Anterior cingulate cortex (tissue), 58 donors: Measurements from ENCODE around the gene DDX25.
"Not testable (repeated sequence)": the region's sequence is repeated elsewhere in the genome, so short reads cannot be mapped to it uniquely, and the experiment has no call there.

Source experiments
- DNase-seq, 58 donors: peaks; one replicate each; lab custom pipeline; 2025; lab: John Stamatoyannopoulos, UW

Gene DDX25

DNA sequence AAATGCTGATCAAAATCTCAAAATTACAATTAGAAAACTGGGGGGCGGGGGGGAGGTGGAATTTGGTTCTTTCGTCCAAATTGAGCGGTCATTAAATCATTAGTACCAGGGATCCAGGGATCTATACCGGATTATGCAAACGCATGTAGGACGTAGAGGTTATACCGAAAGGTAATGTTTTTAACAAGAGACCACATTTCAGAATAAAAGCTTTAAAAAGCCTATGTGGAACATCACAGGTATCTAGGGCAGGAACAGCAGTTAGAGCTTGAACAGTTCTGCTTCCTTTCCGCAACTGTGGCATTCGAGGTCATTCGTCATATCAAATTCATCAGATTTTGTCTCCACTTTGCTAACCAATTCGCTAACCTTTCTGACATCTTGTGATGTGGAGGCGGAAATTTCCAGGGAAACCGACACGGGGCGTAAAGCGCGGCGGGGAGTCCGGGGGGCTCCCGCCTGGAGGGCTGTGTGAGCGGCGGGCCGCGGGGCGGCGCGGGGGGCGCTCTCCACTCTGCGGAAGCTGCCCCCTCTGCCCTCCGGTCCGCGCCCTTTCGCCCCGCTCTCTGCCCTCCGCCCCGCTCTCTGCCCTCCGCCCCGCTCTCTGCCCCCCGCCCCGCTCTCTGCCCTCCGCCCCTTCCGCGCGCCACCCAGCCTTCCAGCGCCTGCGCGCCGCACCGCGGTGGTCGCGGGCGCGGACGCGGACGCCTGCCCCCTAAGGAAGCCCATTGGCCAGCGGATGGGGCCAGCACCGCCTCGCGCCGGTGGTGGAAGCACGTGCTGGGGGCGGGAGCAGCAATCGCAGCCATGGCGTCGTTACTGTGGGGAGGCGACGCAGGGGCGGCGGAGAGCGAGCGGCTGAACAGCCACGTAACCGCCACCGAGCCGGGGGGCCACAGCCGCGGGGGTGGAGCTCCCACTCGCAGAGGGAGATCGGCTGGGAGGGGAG is at the start of gene DDX25:
Gene DDX25 (plus strand): TSS at position 798 of the 949 bp plus-strand sequence. CDS start 10 bp downstream, at position 808.
- DNase-seq, result peak in 56 of 58 donors; percentile 16 to 85 (median 60)

- not testable (repeated sequence) for DNase-seq
These were observed 46.6 kb upstream of the DDX25 start for GRCh38 chr11:125857670-125858069.

GRCh38 chr11:125862786-125863185 is 41.5 kb upstream of the DDX25 start:
- not testable (repeated sequence) for DNase-seq

DNA sequence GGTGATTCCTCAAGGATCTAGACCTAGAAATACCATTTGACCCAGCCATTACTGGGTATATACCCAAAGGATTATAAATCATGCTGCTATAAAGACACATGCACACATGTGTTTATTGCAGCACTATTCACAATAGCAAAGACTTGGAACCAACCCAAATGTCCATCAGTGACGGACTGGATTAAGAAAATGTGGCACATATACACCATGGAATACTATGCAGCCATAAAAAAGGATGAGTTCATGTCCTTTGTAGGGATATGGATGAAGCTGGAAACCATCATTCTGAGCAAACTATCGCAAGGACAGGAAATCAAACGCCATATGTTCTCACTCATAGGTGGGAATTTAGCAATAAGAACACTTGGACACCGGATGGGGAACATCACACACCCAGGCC is 39.0 kb upstream of the DDX25 start:
- not testable (repeated sequence) for DNase-seq

DNA sequence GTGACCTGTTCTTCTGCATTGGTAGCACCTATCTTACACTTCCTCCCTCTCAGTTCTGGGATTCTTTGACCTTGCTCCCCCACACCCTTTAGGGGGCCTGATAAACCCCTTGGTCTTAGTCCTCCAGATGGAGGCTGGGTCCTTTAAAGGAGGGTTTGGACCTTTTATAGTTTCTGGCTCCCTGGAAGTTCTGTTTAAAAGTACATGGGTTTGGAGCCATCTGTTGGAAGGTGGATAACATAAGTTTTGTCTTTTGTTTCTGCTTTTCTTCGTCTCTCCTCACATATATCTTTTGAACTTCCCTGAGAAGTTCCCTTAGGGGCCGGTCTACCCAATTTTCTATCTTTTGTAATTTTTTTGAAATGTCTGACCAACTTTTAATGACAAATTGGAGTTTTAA is 34.8 kb upstream of the DDX25 start:
- DNase-seq, result no peak

GRCh38 chr11:125871391-125872137 is 32.7 kb upstream of the DDX25 start:
- DNase-seq, result peak in 5 of 58 donors; percentile 3 to 13 (median 6)

DNA sequence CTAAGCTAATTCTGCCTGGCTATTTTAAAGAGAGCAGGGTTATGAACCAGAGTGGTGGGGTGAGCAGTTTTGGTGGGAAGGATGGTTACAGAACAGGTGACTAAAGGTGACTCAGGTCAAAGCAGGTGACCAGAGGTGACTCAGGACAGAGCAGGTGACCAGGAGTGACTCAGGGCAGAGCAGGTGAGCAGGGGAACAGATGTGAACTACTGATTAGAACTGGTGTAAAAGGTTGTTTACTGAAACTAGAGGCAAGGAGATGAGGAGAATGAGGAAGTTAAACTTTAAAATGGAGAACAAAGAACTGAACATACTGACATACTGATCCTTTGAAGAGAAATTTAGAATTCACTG is 32.2 kb upstream of the DDX25 start:
- no peak for DNase-seq

- no peak for DNase-seq
These were observed 30.3 kb upstream of the DDX25 start for GRCh38 chr11:125873881-125874555.

DNA sequence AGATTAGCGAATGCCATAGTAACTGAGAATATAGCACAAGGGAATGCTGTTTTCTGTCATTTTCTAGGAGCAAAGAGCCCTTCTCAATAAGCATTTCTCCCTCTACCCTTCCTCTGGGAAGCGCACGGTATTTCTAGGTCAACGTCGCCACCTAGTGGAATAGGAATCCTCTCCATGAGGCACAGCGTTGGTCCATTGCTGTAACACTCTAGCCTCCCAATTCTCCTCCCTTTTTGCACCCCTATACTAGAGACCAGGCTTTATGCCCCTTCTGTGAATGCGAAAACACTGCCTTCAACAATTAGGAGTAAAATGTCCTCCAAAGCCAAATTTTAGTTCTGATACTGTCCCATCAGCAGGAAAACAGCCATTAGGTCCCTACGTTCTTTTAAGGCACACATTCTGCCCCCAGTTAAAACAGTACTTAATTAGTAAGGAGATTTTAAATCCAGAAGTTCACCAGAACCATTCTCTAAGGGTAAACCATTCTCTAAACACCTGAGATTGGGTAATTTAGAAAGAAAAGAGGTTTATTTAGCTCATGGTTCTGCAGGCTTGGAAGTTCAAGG is 29.7 kb upstream of the DDX25 start:
- DNase-seq, result peak in 48 of 58 donors; percentile 1 to 79 (median 33)

DNA sequence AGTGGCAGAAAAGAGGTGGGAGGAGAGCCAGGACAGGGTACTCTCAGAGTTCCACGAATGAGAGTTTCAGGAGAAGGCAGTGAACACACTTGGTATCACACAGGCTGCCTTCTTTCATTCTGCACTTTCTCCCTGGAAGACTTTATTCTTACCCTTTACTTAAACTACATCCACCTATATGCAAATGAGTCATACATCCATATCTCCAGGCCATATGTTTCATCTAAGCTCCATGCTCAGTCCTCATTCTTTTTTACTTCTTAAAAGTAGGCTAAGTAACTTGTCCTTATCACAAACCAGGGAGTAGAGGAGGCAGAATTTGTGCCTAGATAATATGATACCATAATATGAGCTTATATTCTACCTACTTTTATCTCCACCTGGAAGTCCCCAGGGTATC is 23.0 kb upstream of the DDX25 start:
- DNase-seq, result no peak

DNA sequence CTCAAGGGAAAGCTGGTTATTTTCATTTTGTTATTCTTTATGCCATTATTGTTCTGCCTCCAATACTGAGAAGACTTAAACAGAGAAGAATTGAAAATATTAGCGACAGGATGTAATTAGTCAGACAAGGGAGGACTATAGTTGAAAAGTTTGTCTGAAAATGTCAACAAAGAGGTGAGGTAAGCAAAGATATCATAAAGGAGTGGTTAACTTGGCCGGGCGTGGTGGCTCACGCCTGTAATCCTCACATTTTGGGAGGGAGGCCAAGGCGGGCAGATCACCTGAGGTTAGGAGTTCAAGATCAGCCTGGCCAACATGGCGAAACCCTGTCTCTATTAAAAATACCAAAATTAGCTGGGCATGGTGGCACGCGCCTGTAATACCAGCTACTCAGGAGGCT is 20.9 kb upstream of the DDX25 start:
- no peak for DNase-seq

DNA sequence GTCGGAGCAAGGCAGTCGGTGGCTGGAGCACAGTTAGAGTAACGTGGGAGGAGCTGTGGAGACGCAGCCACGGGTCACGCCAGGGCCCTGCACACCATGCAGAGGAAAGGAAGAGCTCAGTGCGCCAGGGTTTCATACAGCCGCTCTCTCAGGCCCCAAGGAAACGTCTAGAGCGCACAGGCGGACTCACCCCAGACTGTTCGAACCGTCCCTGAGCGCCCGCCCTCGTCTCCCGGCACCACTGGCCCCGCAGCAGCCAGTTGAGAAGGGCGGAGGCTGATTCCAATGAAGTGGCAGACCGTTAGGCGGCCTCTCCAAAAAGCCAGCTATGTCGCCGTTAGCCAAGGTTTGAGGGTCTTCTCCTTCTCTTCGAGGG is 17.3 kb upstream of the DDX25 start:
- DNase-seq, result peak in 20 of 58 donors; percentile 15 to 73 (median 58)

DNA sequence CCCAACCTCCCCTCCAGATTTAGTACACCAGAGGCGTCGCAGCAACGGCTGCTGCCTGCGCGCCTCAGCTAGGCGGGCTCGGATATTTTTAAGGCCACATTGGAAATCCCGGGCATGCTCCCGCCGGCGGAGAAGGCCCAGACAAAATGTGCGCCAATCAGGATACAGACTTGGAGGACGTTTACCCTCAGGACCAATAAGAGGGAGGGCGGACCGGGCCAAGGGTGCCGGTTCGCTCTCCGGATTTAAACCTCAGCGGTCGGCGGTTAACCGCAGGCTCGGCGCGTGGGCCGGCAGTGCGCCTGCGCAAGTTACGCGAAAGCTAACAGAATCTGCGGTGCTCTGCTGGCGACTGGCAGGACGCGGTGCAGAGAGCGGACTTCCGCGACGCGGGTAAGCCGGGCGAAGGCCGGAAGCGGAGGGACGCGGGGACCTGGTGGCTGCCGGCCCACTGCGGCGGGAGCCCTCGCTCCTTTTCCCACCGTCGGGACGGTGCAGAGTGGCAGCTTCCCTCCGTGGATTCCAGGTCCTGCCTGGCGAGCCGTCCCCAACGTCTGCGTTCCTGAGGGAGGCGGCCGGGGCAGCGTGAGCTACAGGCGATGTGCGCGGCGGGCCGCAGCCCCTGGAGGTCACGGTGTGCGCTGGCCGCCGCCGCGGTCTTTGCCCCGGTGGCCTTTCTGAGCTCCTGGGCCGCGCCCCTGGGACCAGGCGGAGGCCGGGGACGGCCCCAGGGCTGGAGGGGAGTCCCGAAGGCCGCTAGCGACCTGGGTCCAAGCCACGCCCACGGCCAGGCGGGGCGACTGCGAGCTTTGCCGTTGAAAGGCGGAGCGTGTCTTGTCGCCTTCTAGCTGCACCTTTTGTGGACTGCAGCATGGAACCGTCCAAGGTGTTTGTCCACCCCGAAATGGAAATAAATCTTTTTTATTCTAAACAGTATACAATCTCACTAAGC is 16.7 kb upstream of the DDX25 start, which contains the start of gene HYLS1:
Gene HYLS1 (plus strand): TSS at position 296 of the 952 bp plus-strand sequence. CDS start 11,701 bp downstream, outside the sequence.
- peak; percentile 53 to 97 (median 91) for DNase-seq

- DNase-seq, result no peak
These were observed 13.7 kb upstream of the DDX25 start for GRCh38 chr11:125890447-125891100.

GRCh38 chr11:125892071-125892470 is 12.2 kb upstream of the DDX25 start:
- DNase-seq, result no peak

GRCh38 chr11:125892994-125893393 is 11.3 kb upstream of the DDX25 start:
- DNase-seq, result no peak

DNA sequence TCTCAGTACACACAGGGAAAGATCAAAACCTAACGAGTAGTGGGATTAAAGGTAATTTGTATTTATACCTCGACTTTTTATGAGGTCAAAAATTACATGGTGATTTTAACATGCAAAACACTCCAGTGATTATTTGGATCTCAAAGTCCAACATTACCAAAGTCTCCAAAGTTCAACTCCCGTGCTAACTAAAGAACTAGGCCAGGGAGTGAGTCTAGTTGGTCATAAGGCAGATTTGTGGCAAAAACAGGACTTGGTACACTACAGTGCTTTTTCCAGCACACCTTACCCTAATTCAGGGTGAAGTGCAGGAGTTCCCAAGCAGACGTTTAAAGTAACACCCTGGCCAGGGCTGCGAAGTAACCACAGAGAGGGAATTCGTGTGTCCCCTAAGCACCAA is 2.4 kb upstream of the DDX25 start:
- no peak for DNase-seq

DNA sequence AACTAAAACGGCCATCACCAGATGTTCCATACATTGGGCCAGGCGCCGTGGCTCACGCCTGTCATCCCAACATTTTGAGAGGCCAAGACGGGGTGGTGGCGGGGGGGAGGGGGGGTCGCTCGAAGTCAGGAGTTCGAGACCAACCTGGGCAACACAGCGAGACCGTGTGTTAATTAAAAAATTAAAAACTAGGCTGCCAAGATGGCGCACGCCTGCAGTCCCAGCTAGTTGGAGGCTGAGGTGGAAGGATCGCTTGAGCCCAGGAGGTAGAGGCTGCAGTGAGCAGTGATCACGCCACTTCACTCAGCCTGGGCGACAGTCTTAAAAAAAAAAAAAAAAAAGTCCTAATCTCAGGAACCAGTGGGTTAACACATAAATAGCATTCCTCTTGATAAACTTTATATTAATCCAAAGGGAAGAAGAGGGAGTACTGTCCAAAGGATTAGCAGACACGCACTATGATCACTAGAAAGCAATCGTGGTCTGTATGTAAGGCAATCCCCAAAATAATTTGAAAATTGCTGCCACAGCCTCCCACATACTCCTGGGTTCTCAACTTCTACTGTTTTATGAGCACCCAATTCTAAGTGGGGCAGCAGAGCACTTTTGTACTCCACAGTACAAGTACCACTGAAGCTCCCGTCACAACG is 1.9 kb upstream of the DDX25 start:
- DNase-seq, result no peak
